NB4 (cell line): ENCODE data around the gene PRRT2.

Experiments used
- DNase-seq: peaks from one replicate; pipeline ENCODE4 v3.0.0; 2010; ENCODE audit warnings: low read depth
- H3K4me3 ChIP-seq: one replicate; pipeline ENCODE4 v1.5.1; 2011; ENCODE audit warnings: mild to moderate bottlenecking, low read depth, low read length, moderate library complexity
- CTCF ChIP-seq: IDR thresholded peaks from one replicate; pipeline ENCODE4 v1.5.1; 2012; ENCODE audit warnings: low read depth, low read length
- MAX ChIP-seq: IDR thresholded peaks from 2 replicates; pipeline ENCODE4 v1.6.1; 2011; ENCODE audit warnings: low read depth, low read length
- MYC ChIP-seq: IDR thresholded peaks from 2 replicates; pipeline ENCODE4 v1.6.1; 2011; ENCODE audit warnings: low read depth, low read length
- POLR2A ChIP-seq: IDR thresholded peaks from 2 replicates; pipeline ENCODE4 v1.6.1; 2011; ENCODE audit warnings: mild to moderate bottlenecking; ENCODE audit not compliant: insufficient read length; ENCODE audit errors: extremely low read depth

Gene PRRT2

DNA sequence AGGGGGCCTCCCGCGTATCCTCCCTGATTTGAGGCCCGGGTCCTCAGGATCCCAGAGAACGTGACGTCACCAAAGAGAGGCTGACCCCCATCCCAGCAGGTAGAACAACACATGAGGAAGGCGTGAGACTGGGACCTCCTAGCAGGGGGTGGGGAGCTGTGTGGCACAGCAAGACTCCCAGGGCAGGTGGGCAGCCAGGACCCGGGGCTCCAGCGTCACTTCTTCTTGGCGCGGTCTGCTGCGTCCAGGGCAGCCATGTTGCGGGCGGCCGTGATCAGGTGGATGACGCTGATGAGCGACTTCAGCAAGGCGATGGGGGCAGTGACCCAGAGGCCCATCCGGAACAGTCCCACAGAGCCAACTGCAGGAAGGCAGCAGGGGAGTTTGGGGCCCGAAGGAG, 47.0 kb downstream of the PRRT2 start:
- DNase-seq = no peak
- TF ChIP-seq MAX (no peak), MYC (no peak), CTCF (no peak), POLR2A (no peak)
- H3K4me3 ChIP-seq = no peak overlapping the region

GRCh38 chr16:29860218-29860617, 48.2 kb downstream of the PRRT2 start:
- no peak for TF ChIP-seq POLR2A
- no peak for TF ChIP-seq CTCF
- no peak for TF ChIP-seq MAX
- no peak for TF ChIP-seq MYC
- DNase-seq = no peak
- H3K4me3 ChIP-seq = no peak overlapping the region

- H3K4me3 ChIP-seq = peak overlapping the region; percentile 77
- TF ChIP-seq MYC (no peak), MAX (no peak), POLR2A (no peak), CTCF (no peak)
- DNase-seq = no peak
Observed at GRCh38 chr16:29862383-29862883, 50.4 kb downstream of the PRRT2 start.

DNA sequence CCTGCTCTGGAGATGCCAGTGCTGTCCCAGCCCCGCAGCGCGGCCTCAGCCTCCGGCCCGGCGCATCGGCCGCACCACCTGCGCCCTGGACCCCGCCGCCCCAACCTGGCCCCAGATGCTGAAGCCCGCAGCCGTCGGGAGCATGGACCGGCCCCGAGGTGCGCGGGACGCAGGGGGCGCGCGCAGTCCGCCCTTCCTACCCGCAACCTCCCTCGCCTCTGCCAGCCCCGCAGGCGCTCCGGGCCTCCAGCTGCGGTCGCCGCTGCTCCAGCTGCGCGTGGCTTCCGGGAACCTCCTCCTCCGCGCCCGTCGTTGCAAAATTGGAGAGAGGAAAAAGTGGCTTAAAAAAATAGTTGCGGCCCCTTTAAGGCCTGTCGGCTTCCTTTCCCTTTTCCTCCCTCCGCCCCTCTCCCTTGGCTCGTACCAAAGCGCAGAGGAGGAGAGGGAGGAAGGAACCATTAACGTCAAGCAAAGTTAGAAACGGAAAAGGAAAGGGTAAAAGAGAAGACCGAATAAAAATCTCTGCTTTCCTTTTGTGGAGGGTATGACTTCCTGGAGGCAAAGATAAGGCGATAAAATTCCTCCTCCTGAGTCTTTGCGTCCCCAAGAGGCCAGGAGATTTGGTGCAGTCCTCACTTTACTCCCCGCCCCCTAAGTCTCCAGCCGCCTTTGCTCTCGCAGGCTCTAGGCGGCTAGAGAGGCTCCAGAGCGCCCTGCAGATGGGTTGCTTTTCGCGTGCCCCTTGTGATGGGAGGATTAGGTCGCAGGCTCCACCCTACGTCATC, 51.1 kb downstream of the PRRT2 start, which contains the start of gene CDIPT:
Gene CDIPT (minus strand): TSS at position 343 of the 785 bp plus-strand sequence. CDS start 369 bp downstream, outside the sequence.
- H3K4me3 ChIP-seq = peak within 1 kb of the TSS; percentile 77
- TF ChIP-seq MYC = peak; percentile 77
- TF ChIP-seq POLR2A = peak; percentile 30
- TF ChIP-seq CTCF = peak; percentile 58
- TF ChIP-seq MAX = peak; percentile 62
- DNase-seq = peak; percentile 97

DNA sequence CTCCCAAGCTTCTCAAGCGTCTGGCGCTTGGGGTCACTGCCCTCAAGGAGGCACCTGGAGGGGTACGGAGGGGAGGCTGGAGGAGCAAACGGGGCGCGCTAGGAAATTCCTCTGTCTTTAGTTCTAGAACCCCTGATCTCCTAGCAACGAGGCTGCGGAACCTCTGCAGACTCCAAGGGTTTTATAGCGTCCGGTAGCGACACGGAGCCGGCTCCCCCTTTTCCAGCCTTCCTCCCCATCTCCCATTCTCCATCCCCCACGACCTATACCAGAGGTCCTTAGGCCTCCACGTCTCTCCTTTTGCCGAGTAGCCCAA, 51.6 kb downstream of the PRRT2 start:
- no peak for DNase-seq
- TF ChIP-seq MAX (no peak), MYC (no peak; the same call in 1 of the 2 replicates), POLR2A (no peak), CTCF (no peak)
- no peak overlapping the region for H3K4me3 ChIP-seq

DNA sequence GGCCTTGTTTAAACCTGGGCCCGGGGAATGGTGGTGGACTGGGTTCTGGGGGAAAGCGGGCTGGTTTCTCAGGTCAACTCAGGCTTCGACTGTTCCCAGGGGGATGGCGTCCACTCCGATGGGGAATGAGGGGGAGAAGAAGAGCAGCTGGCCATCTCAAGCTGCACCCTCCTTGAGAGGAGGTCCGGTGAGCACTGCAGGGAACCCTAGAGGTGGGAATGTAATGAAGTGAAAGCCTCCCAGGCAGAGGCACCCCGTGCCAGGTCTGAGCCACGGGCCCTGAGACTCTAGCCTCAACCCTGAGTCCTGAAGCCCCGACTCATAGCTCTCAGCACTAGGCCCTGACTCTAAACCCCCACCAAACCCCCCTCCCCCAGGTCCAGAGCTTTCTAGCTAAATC, 52.2 kb downstream of the PRRT2 start:
- H3K4me3 ChIP-seq = no peak overlapping the region
- TF ChIP-seq MAX = no peak
- no peak for TF ChIP-seq CTCF
- no peak for DNase-seq
